OCI-LY7 (cell line): ENCODE data around the gene SMTN. TPM values are rescaled to one million over a fixed set of nuclear protein-coding genes. Genes with fewer than 3 reads are reported as not detected.

ENCODE experiments used
- BruUV-seq: library from RNA; stranded (reverse); fragments of 400-500 nt; replicated peaks from 2 replicates; lab custom pipeline; 2021; lab: Mats Ljungman, UMichigan
- CTCF ChIA-PET: fragments of 300-600 bp; sonication (Branson Sonifier 250); formaldehyde crosslinking; loops from one replicate; lab custom pipeline; 2022; ENCODE audit warnings: antibody characterized with exemption; ENCODE audit not compliant: unreplicated experiment; lab: Charles Lee
- POLR2A ChIA-PET: fragments of 300-600 bp; sonication (Branson Sonifier 250); formaldehyde crosslinking; loops from one replicate; lab custom pipeline; 2022; ENCODE audit warnings: antibody characterized with exemption; lab: Charles Lee
- DNase-seq: peaks from one replicate; pipeline ENCODE4 v3.0.0-alpha.2; 2015; ENCODE audit warnings: low spot score
- H2AFZ ChIP-seq: fragments of 200-600 bp; sonication (generic), shearing (Covaris generic); 2 replicates; pipeline ENCODE4 v1.6.1; 2014; ENCODE audit warnings: mild to moderate bottlenecking, antibody characterized with exemption, low read length, moderate library complexity
- H3K27ac ChIP-seq: fragments of 200-600 bp; sonication (generic); 2 replicates; pipeline ENCODE4 v1.5.1; 2014; ENCODE audit warnings: mixed run types, low read depth, mild to moderate bottlenecking, moderate library complexity, low read length, inconsistent platforms; ENCODE audit not compliant: poor library complexity, severe bottlenecking
- H3K36me3 ChIP-seq: fragments of 200-600 bp; sonication (generic); 2 replicates; pipeline ENCODE4 v1.6.1; 2014; ENCODE audit warnings: mild to moderate bottlenecking, antibody characterized with exemption, low read length, moderate library complexity, mixed read lengths; ENCODE audit not compliant: insufficient read depth
- H3K4me1 ChIP-seq: fragments of 200-600 bp; sonication (generic); 2 replicates; pipeline ENCODE4 v1.5.1; 2014; ENCODE audit warnings: mild to moderate bottlenecking, low read length; ENCODE audit not compliant: insufficient read depth, poor library complexity, severe bottlenecking
- H3K4me2 ChIP-seq: fragments of 200-600 bp; sonication (generic); 2 replicates; pipeline ENCODE4 v1.6.1; 2014; ENCODE audit warnings: mild to moderate bottlenecking, low read length
- H3K4me3 ChIP-seq: fragments of 200-600 bp; sonication (generic); 2 replicates; pipeline ENCODE4 v1.5.1; 2014; ENCODE audit warnings: mild to moderate bottlenecking, low read depth, low read length; ENCODE audit not compliant: poor library complexity, severe bottlenecking
- H3K79me2 ChIP-seq: fragments of 200-600 bp; sonication (generic); 2 replicates; pipeline ENCODE4 v1.6.1; 2016; ENCODE audit warnings: low read depth, mild to moderate bottlenecking, low read length, moderate library complexity, mixed read lengths; ENCODE audit not compliant: insufficient read depth
- H3K9me2 ChIP-seq: fragments of 200-600 bp; sonication (generic); 2 replicates; pipeline ENCODE4 v1.6.1; 2016; ENCODE audit warnings: mild to moderate bottlenecking, low read length, mixed read lengths; ENCODE audit not compliant: insufficient read depth
- H3K9me3 ChIP-seq: fragments of 200-600 bp; sonication (generic); 2 replicates; pipeline ENCODE4 v1.6.1; 2014; ENCODE audit warnings: mild to moderate bottlenecking, mixed run types, low read length, mixed read lengths
- H4K20me1 ChIP-seq: fragments of 200-600 bp; sonication (generic); 2 replicates; pipeline ENCODE4 v1.6.1; 2014; ENCODE audit warnings: mild to moderate bottlenecking, antibody characterized with exemption, low read length, moderate library complexity, mixed read lengths; ENCODE audit not compliant: insufficient read depth
- CTCF ChIP-seq: fragments of 200-600 bp; sonication (generic); conservative IDR thresholded peaks from 2 replicates; pipeline ENCODE4 v1.5.1; 2014; ENCODE audit warnings: mild to moderate bottlenecking, antibody characterized with exemption, low read length, moderate library complexity, mixed read lengths
- EZH2phosphoT487 ChIP-seq: fragments of 200-600 bp; sonication (generic); IDR thresholded peaks from 2 replicates; pipeline ENCODE4 v1.6.1; 2018; ENCODE audit warnings: low read depth, borderline replicate concordance, mild to moderate bottlenecking, mixed run types, antibody characterized with exemption, low read length, moderate library complexity, mixed read lengths
- intact Hi-C: fragments of 100-400 bp; cut with micrococcal nuclease; formaldehyde crosslinking; loops from one replicate; pipeline ENCODE4 v1.10.0; 2022; ENCODE audit not compliant: unreplicated experiment
- total RNA-seq, 2 experiments: library from RNA; depleted of rRNA in 1 of 2; stranded (reverse); fragments of >200 nt in 1 of 2; shearing (Covaris generic) in 1 of 2; gene quantifications; 2 replicates each; pipeline ENCODE4 v1.2.3, GENCODE V29; 2014 to 2022

Gene SMTN
- total RNA-seq, 2 experiments from 2014 or later = 16.9 to 35.4 TPM

GRCh38 chr22:31104869-31105268, 23.8 kb downstream of the SMTN start:
- H3K9me2 ChIP-seq = no peaks in the 10 kb centered on the region
- H3K36me3 ChIP-seq = no peaks in the 10 kb centered on the region
- DNase-seq = no peak
- H3K4me1 ChIP-seq = peaks cover 5% of the 10 kb centered on the region
- H4K20me1 ChIP-seq = no peaks in the 10 kb centered on the region
- ChIA-PET POLR2A (no interaction called here), CTCF (no interaction called here)
- BruUV-seq = no TSS peak
- no peaks in the 10 kb centered on the region for H3K9me3 ChIP-seq
- H3K79me2 ChIP-seq = no peaks in the 10 kb centered on the region
- TF ChIP-seq EZH2phosphoT487 = no peak
- TF ChIP-seq CTCF = no peak
- intact Hi-C loops = loop anchor here (5.0 kb wide), 1 partner anchor 42 kb away; no protein-coding TSS in a partner anchor
- no peak overlapping the region for H3K4me3 ChIP-seq
- no peak overlapping the region for H3K27ac ChIP-seq
- H3K4me2 ChIP-seq = no peak overlapping the region
- H2AFZ ChIP-seq = no peak overlapping the region

GRCh38 chr22:31105282-31105929, 24.3 kb downstream of the SMTN start:
- Histone ChIP-seq H3K36me3 (no peaks in the 10 kb centered on the region), H3K4me1 (peaks cover 5% of the 10 kb centered on the region), H3K9me2 (no peaks in the 10 kb centered on the region), H3K4me2 (no peak overlapping the region), H2AFZ (no peak overlapping the region), H3K27ac (no peak overlapping the region), H3K9me3 (no peaks in the 10 kb centered on the region), H4K20me1 (no peaks in the 10 kb centered on the region), H3K79me2 (no peaks in the 10 kb centered on the region), H3K4me3 (no peak overlapping the region)
- ChIA-PET CTCF (no interaction called here), POLR2A (no interaction called here)
- BruUV-seq = no TSS peak
- DNase-seq = no peak
- intact Hi-C loops = loop anchor here (5.0 kb wide), 1 partner anchor 42 kb away; no protein-coding TSS in a partner anchor
- no peak for TF ChIP-seq CTCF
- TF ChIP-seq EZH2phosphoT487 = no peak

GRCh38 chr22:31106001-31106571, 25.0 kb downstream of the SMTN start:
- DNase-seq = no peak
- no peak overlapping the region for H2AFZ ChIP-seq
- H3K4me3 ChIP-seq = no peak overlapping the region
- no peak overlapping the region for H3K27ac ChIP-seq
- intact Hi-C loops = loop anchor here (5.0 kb wide), 1 partner anchor 41 kb away; no protein-coding TSS in a partner anchor
- H3K79me2 ChIP-seq = no peaks in the 10 kb centered on the region
- peaks cover 5% of the 10 kb centered on the region for H3K4me1 ChIP-seq
- no peak for TF ChIP-seq EZH2phosphoT487
- no peak for TF ChIP-seq CTCF
- ChIA-PET POLR2A (no interaction called here), CTCF (no interaction called here)
- no peaks in the 10 kb centered on the region for H3K9me3 ChIP-seq
- no peaks in the 10 kb centered on the region for H4K20me1 ChIP-seq
- H3K9me2 ChIP-seq = no peaks in the 10 kb centered on the region
- no TSS peak for BruUV-seq
- no peaks in the 10 kb centered on the region for H3K36me3 ChIP-seq
- no peak overlapping the region for H3K4me2 ChIP-seq
